ENCODE measurements around the gene CCDC85B. TPM values are rescaled to one million over a fixed set of nuclear protein-coding genes. Genes with fewer than 3 reads are reported as not detected.
A peak's percentile ranks its signal among the peaks of the same experiment; 100 is the strongest.

Gene CCDC85B
- total RNA-seq, 2 donors from 2014 or later, result 115 to 172 TPM

DNA sequence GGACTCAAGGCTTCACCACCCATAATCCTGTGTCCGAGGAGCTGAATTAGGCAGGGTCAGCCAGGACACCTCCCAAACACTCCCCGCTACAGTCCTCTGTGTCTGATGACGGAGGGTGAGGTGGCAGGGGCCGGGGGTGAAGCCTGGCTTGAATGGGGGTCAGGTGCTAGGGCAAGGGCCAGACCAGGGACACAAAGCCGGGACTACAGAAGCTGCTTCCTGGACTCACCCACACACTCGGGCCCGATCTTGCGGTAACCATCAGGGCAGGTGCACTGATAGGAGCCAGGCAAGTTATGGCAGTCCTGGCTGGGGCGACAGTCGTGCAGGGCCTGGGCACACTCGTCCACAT is 20.2 kb upstream of the CCDC85B start:
- H3K27me3 ChIP-seq, result no peaks in the 10 kb centered on the region
- no peak overlapping the region for H3K27ac ChIP-seq
- TF ChIP-seq, protein P1, sequence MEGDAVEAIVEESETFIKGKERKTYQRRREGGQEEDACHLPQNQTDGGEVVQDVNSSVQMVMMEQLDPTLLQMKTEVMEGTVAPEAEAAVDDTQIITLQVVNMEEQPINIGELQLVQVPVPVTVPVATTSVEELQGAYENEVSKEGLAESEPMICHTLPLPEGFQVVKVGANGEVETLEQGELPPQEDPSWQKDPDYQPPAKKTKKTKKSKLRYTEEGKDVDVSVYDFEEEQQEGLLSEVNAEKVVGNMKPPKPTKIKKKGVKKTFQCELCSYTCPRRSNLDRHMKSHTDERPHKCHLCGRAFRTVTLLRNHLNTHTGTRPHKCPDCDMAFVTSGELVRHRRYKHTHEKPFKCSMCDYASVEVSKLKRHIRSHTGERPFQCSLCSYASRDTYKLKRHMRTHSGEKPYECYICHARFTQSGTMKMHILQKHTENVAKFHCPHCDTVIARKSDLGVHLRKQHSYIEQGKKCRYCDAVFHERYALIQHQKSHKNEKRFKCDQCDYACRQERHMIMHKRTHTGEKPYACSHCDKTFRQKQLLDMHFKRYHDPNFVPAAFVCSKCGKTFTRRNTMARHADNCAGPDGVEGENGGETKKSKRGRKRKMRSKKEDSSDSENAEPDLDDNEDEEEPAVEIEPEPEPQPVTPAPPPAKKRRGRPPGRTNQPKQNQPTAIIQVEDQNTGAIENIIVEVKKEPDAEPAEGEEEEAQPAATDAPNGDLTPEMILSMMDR (IDR thresholded peaks at IDR 0.05), result no peak
- no peaks in the 10 kb centered on the region for H3K9me3 ChIP-seq
- H3K4me1 ChIP-seq, result peaks cover 0 to 35% of the 10 kb centered on the region in 2 donors
- no peak overlapping the region for H3K4me3 ChIP-seq
- DNase-seq (ENCODE audit: low spot score), result no peak
- H3K36me3 ChIP-seq, result peaks cover 39% of the 10 kb centered on the region

DNA sequence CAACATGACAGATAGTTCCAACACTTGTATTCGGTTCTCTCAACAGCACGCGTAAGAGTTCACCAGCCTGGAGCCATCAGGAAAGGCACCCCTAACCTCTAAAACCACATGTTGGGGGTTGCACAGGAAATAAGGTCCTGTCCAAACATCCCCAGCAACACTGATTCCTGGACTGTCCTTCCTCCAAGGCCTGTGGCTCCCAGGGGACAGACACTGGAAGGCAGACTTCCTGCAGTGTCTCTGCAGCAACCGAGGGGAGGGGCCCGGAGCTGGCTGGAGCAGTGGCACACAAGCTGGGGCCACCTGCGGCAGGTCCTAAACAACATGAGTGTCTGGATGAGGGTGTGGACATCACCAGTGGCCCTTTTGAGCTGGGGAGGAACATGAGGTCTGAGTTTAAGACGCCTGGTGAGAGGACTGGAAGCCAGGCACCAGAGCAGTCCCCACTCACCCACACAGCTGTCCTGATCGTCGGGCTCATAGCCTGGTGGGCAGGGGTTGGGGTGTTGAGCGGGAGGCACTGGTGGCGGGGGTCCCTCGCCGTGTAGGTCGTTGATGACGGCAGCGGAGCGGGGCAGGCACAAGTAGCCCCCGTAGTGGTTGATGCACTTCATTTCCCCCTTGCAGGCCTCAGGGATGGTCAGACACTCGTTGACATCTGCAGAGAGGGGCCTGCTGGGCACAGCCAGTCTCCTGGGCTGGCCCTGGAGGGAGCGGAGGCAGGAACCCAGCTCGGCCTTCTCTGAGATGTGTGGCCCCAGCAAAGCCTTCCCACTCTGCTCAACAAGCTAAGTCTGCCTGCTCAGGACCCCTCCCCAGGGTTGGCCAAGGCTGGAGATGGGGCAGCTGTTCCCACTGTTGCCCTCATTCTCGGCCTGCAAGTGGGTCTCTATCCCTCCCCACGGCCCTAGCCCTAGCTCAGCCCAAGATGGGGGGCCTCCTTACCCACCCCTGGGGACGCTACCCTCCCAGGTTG is 19.5 kb upstream of the CCDC85B start:
- Histone ChIP-seq H3K9me3 (no peaks in the 10 kb centered on the region), H3K36me3 (peaks cover 32% of the 10 kb centered on the region), H3K27ac (peak overlapping the region; percentile 89 to 97), H3K27me3 (no peaks in the 10 kb centered on the region), H3K4me1 (peaks cover 0 to 35% of the 10 kb centered on the region in 2 donors), H3K4me3 (peak overlapping the region in 1 of 2 donors; percentile 60)
- DNase-seq (ENCODE audit: low spot score), result no peak
- TF ChIP-seq, protein P1 (IDR thresholded peaks at IDR 0.05), result no peak

DNA sequence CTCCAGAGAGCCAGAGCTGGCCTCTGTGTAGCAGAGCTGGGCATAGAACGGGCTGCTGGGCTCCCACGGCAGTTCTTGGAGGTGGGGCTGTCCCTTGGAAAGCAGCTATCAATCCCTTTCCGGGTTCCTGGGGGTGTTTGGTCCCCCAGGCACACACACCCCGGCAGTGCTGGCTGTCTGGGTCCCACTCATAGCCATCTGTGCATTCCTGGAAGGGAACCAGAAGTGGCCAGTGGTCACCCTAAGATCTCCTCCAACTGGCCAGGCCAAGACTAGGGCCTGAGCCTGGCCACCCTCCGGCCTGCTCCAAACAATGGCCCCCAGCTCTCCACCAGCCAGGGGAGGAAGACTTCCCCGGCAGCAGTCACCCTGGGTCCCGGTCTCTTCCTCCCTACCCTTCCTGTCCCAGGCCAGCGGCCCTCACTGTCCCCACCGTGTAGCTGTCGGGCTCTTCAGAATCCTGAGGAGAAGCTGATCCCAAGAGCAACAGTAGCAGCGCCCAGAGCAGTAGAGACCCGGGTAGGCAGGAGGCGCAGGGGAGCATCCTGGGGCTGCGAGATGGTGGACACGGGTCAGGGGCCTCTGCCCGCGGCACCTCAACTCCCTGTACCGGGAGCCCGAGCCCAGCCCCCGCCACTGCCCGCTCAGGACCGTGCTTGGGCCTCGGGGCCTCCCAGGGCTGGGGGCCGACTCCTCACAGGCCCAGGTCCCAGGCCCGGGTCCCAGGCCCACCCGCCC is 18.5 kb upstream of the CCDC85B start:
- Histone ChIP-seq H3K27me3 (no peaks in the 10 kb centered on the region), H3K36me3 (peaks cover 22% of the 10 kb centered on the region), H3K4me3 (peak overlapping the region; percentile 60 to 61), H3K4me1 (peaks cover 0 to 35% of the 10 kb centered on the region in 2 donors), H3K27ac (peak overlapping the region; percentile 89 to 97), H3K9me3 (no peaks in the 10 kb centered on the region)
- TF ChIP-seq, protein P1 (IDR thresholded peaks at IDR 0.05), result no peak
- DNase-seq (ENCODE audit: low spot score), result no peak

DNA sequence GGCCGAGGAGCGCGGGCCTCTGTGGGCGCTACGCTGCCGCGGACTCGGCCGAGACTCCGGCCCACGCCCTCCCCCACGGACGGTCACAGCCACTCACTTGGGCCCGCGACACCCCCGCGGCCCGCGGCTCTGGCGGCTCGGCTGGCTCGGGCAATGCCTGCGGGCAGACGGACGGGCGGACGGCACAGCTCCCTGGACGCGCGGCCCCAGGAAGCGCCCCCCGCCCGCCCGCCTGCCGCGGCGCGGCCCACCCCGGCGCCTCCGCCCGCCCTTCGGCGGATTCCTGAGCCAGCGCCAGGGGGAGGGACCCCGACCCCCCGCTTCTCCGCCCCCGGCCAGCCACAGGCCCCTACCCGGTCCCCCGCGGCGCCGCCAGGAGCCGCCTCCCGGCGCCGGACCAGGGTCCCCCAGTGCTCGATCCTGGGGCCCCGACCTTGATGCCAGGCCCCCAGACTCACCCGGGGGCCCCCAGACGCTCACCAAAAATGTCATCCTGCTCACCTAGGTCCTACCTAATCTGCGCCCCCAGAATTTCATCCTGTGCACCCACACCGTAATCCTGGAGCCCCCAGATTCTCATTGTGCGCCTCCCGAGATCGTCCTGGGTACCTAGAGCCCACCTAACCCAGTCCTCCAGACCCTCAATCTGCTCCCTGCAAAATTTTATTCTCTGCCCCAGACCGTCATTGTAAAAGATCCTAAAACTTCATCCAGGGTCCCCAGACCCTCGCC is 17.7 kb upstream of the CCDC85B start, which contains the start of gene EFEMP2:
TSS of gene EFEMP2 (minus strand) at position 215 of the 732 bp plus-strand sequence. CDS start 446 bp downstream, outside the sequence.
- Histone ChIP-seq H3K27ac (peak within 1 kb of the TSS; percentile 89 to 97), H3K27me3 (no peaks in the 10 kb centered on the region), H3K9me3 (no peaks in the 10 kb centered on the region), H3K4me1 (peaks cover 0 to 35% of the 10 kb centered on the region in 2 donors), H3K4me3 (peak within 1 kb of the TSS; percentile 60 to 61), H3K36me3 (peaks cover 14% of the 10 kb centered on the region)
- DNase-seq (ENCODE audit: low spot score), result no peak
- TF ChIP-seq, protein P1 (IDR thresholded peaks at IDR 0.05), result no peak
